HCT116 (cell line): ENCODE measurements around the gene RAB36. TPM values are rescaled to one million over a fixed set of nuclear protein-coding genes. Genes with fewer than 3 reads are reported as not detected.

Experiments
- ATAC-seq: fragments of 200-7000 bp; cut with Tn5 transposase; 2 replicates; pipeline ENCODE4 v1.9.1; 2020; ENCODE audit warnings: mild to moderate bottlenecking, moderate library complexity
- BruUV-seq: library from RNA; stranded (reverse); fragments of 400-500 nt; replicated peaks from 2 replicates; lab custom pipeline; 2021; lab: Mats Ljungman, UMichigan
- CTCF ChIA-PET: fragments of 300-600 bp; sonication (Branson Sonifier 250); formaldehyde crosslinking; loops from one replicate; lab custom pipeline; 2021; ENCODE audit warnings: antibody characterized with exemption; lab: Charles Lee
- POLR2A ChIA-PET: fragments of 300-600, 350-600 bp; sonication (Branson Sonifier 250); formaldehyde crosslinking; loops from one replicate; lab custom pipeline; 2021; ENCODE audit warnings: antibody characterized with exemption; lab: Charles Lee
- RAD21 ChIA-PET, 2 experiments: fragments of 300-600 bp; sonication (Branson Sonifier 250); formaldehyde crosslinking; loops; one replicate each; lab custom pipeline; 2023; ENCODE audit warnings: low total read pairs in 2 of 2; ENCODE audit not compliant: uncharacterized antibody in 2 of 2, unreplicated experiment in 2 of 2, low non-redundant PET in 1 of 2; lab: Charles Lee
- DNase-seq: peaks from one replicate; pipeline ENCODE4 v3.0.0-alpha.2; 2010; ENCODE audit warnings: low read depth, low spot score
- H2AFZ ChIP-seq: fragments of 200-600 bp; shearing (Covaris generic), sonication (generic); 2 replicates; pipeline ENCODE4 v1.6.1; 2017; ENCODE audit warnings: low read depth, mixed run types, mixed read lengths, antibody characterized with exemption, low read length; ENCODE audit not compliant: poor library complexity, severe bottlenecking
- H3K27ac ChIP-seq: 2 replicates; pipeline ENCODE4 v1.5.1; 2012; ENCODE audit warnings: low read depth, low read length
- H3K27me3 ChIP-seq: fragments of 200-600 bp; sonication (generic); 2 replicates; pipeline ENCODE4 v1.6.1; 2016; ENCODE audit warnings: mixed run types, low read length, mixed read lengths; ENCODE audit not compliant: insufficient read depth
- H3K36me3 ChIP-seq, 2 experiments: fragments of 200-500 bp in 1 of 2; fragments of 200-600 bp in 1 of 2; sonication (Bioruptor generic) in 1 of 2; sonication (generic) in 1 of 2; 2 replicates each; pipeline versions ENCODE4 v1.5.1 to v1.6.1; 2014 to 2016; ENCODE audit warnings: low read length in 2 of 2, inconsistent platforms in 1 of 2, mixed read lengths in 1 of 2, mixed run types in 1 of 2; ENCODE audit not compliant: insufficient read depth in 2 of 2, control insufficient read depth in 1 of 2
- H3K4me1 ChIP-seq, 2 experiments: fragments of 200-600 bp in 1 of 2; sonication (generic) in 1 of 2; 2 replicates each; pipeline versions ENCODE4 v1.5.1 to v1.6.1; 2012 to 2017; ENCODE audit warnings: low read length in 2 of 2, inconsistent platforms in 1 of 2, mild to moderate bottlenecking in 1 of 2, mixed read lengths in 1 of 2, mixed run types in 1 of 2, moderate library complexity in 1 of 2; ENCODE audit not compliant: insufficient read depth in 2 of 2, control insufficient read depth in 1 of 2
- H3K4me2 ChIP-seq: fragments of 200-600 bp; sonication (generic); 2 replicates; pipeline ENCODE4 v1.6.1; 2017; ENCODE audit warnings: mixed run types, low read length, mixed read lengths
- H3K4me3 ChIP-seq, 2 experiments: fragments of 200-600 bp in 1 of 2; sonication (generic) in 1 of 2; replicated peaks in 1 of 2; 2 replicates each; pipeline ENCODE4 v1.5.1; 2011 to 2016; ENCODE audit warnings: low read length in 2 of 2, control low read depth in 1 of 2, low read depth in 1 of 2, mild to moderate bottlenecking in 1 of 2, mixed read lengths in 1 of 2, mixed run types in 1 of 2
- H3K79me2 ChIP-seq: fragments of 200-600 bp; sonication (generic); 2 replicates; pipeline ENCODE4 v1.6.1; 2017; ENCODE audit warnings: mild to moderate bottlenecking, mixed run types, low read length, moderate library complexity, mixed read lengths; ENCODE audit not compliant: insufficient read depth
- H3K9ac ChIP-seq: fragments of 200-600 bp; sonication (generic); 2 replicates; pipeline ENCODE4 v1.6.1; 2016; ENCODE audit warnings: low read length, mixed read lengths
- H3K9me2 ChIP-seq: fragments of 200-600 bp; sonication (generic), shearing (Covaris generic); 2 replicates; pipeline ENCODE4 v1.6.1; 2017; ENCODE audit warnings: mixed run types, mild to moderate bottlenecking, moderate library complexity; ENCODE audit not compliant: insufficient read depth
- H3K9me3 ChIP-seq, 2 experiments: fragments of 200-500 bp in 1 of 2; fragments of 200-600 bp in 1 of 2; sonication (Bioruptor generic) in 1 of 2; sonication (generic) in 1 of 2; 2 replicates each; pipeline ENCODE4 v1.6.1; 2014 to 2017; ENCODE audit warnings: low read length in 2 of 2, mixed read lengths in 2 of 2, inconsistent platforms in 1 of 2, low read depth in 1 of 2, mild to moderate bottlenecking in 1 of 2, mixed run types in 1 of 2, moderate library complexity in 1 of 2; ENCODE audit not compliant: control insufficient read depth in 1 of 2, insufficient read depth in 1 of 2
- H4K20me1 ChIP-seq: fragments of 200-600 bp; sonication (generic), shearing (Covaris generic); 2 replicates; pipeline ENCODE4 v1.6.1; 2017; ENCODE audit warnings: mixed run types, mild to moderate bottlenecking, moderate library complexity; ENCODE audit not compliant: insufficient read depth
- RAD21 ChIP-seq: IDR thresholded peaks from 2 replicates; pipeline ENCODE4 v1.6.1; 2012; ENCODE audit warnings: low read depth, mild to moderate bottlenecking
- ZNF274 ChIP-seq: fragments of 200-500 bp; sonication (Bioruptor generic); IDR thresholded peaks from 2 replicates; pipeline ENCODE4 v1.6.1; 2014; ENCODE audit warnings: mild to moderate bottlenecking, low read depth, low read length, inconsistent platforms
- intact Hi-C: fragments of 100-400 bp; cut with micrococcal nuclease; formaldehyde crosslinking; loops from 2 replicates; pipeline ENCODE4 v1.10.0; 2022
- total RNA-seq: library from RNA; stranded (reverse); gene quantifications from one replicate; pipeline ENCODE4 v1.2.1, GENCODE V29; 2021; ENCODE audit not compliant: unreplicated experiment
- TF ChIP-seq, protein P1 (sequence below): IDR thresholded peaks from 2 replicates; pipeline ENCODE4 v1.6.1; 2012; ENCODE audit warnings: low read depth

The RAB36 gene
- total RNA-seq, 1 experiment from 2014 or later = 6.1 TPM

DNA sequence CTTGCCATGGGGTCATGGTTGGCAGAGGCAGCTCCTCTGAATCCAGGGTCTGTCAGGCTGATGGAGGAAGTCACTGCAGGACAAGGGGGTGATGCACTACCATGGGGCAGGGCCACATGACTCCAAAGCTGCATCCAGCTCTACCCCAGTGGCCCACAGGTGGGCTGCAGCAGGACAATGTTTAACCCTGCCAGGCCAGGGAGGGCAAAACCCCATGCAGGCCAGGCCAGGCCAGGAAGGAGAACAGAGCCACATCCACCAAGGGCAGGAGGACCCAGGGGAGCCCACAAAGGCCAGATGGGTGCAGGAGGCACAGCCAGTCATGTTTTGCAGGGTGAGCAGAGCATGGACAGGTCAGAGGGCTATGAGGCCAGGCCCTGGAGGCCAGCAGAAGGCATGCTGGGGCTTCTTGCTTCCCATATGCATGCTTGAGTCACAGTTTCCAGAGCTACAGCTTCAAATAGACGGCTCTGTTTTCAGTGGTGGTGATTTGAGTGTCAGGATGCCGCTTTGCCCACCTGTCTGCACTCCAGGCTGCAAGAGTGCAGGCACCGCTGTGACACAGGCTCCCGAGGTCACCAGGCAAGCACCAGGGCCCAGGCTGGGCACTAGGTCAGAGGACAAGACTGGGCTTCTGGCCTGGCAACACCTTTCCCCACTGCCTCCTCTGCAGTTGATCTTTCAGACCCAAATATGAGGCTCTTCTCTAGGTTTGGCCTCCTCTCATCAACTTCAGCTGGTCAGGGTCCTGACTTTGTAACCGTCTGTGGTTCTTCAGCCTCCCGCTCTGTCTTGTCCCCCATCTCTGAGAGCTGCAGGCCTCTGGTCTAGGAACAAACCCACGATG lies 26.4 kb upstream of the RAB36 start:
- no peaks in the 10 kb centered on the region for H4K20me1 ChIP-seq
- H3K27ac ChIP-seq = no peak overlapping the region
- H2AFZ ChIP-seq = no peak overlapping the region
- no peak for ATAC-seq
- H3K79me2 ChIP-seq = no peaks in the 10 kb centered on the region
- H3K36me3 ChIP-seq = no peaks in the 10 kb centered on the region
- intact Hi-C loops = no loop called here
- ChIA-PET CTCF (no interaction called here), POLR2A (no interaction called here), RAD21 (no interaction called here)
- H3K4me1 ChIP-seq = no peaks in the 10 kb centered on the region
- no peaks in the 10 kb centered on the region for H3K9me2 ChIP-seq
- no peaks in the 10 kb centered on the region for H3K9me3 ChIP-seq
- H3K4me2 ChIP-seq = no peak overlapping the region
- no peak for DNase-seq
- H3K4me3 ChIP-seq = no peak overlapping the region
- BruUV-seq = no TSS peak
- TF ChIP-seq RAD21 (no peak), ZNF274 (no peak)
- TF ChIP-seq, protein P1, sequence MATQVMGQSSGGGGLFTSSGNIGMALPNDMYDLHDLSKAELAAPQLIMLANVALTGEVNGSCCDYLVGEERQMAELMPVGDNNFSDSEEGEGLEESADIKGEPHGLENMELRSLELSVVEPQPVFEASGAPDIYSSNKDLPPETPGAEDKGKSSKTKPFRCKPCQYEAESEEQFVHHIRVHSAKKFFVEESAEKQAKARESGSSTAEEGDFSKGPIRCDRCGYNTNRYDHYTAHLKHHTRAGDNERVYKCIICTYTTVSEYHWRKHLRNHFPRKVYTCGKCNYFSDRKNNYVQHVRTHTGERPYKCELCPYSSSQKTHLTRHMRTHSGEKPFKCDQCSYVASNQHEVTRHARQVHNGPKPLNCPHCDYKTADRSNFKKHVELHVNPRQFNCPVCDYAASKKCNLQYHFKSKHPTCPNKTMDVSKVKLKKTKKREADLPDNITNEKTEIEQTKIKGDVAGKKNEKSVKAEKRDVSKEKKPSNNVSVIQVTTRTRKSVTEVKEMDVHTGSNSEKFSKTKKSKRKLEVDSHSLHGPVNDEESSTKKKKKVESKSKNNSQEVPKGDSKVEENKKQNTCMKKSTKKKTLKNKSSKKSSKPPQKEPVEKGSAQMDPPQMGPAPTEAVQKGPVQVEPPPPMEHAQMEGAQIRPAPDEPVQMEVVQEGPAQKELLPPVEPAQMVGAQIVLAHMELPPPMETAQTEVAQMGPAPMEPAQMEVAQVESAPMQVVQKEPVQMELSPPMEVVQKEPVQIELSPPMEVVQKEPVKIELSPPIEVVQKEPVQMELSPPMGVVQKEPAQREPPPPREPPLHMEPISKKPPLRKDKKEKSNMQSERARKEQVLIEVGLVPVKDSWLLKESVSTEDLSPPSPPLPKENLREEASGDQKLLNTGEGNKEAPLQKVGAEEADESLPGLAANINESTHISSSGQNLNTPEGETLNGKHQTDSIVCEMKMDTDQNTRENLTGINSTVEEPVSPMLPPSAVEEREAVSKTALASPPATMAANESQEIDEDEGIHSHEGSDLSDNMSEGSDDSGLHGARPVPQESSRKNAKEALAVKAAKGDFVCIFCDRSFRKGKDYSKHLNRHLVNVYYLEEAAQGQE = no peak
- no peaks in the 10 kb centered on the region for H3K27me3 ChIP-seq
- H3K9ac ChIP-seq = no peak overlapping the region
